ENCODE measurements around the gene BGN. TPM values are rescaled to one million over a fixed set of nuclear protein-coding genes. Genes with fewer than 3 reads are reported as not detected.

The BGN gene
- total RNA-seq, 1 experiment from 2014 or later, result 1.2 TPM

GRCh38 chrX:153530411-153531129, 35.8 kb downstream of the BGN start:
- H3K9me3 Mint-ChIP-seq, result peaks cover 61 to 75% of the 10 kb centered on the region in 2 experiments
- Histone ChIP-seq H3K79me1 (ENCODE audit: insufficient read depth, low read depth, low read length, poor library complexity, severe bottlenecking) (no peaks in the 10 kb centered on the region), H3K9ac (ENCODE audit: extremely low read depth, insufficient read length, low read length) (no peak overlapping the region), H3K4me2 (ENCODE audit: insufficient read depth, insufficient read length, low read length) (no peak overlapping the region), H3K4me1 (ENCODE audit: insufficient read depth, low read length) (no peaks in the 10 kb centered on the region), H2AK5ac (ENCODE audit: insufficient read length, low read length) (no peak overlapping the region), H3K4ac (ENCODE audit: low read depth, low read length) (no peak overlapping the region), H3K9me3 (ENCODE audit: control insufficient read depth, low read depth, low read length) (peaks cover 27% of the 10 kb centered on the region), H2BK15ac (ENCODE audit: low read depth, low read length) (no peak overlapping the region), H4K91ac (ENCODE audit: insufficient read length, low read depth, low read length) (no peak overlapping the region), H2BK5ac (ENCODE audit: insufficient read length, low read length) (no peak overlapping the region), H3K27ac (ENCODE audit: insufficient read length, low read depth, low read length) (no peak overlapping the region), H2BK120ac (ENCODE audit: low read depth, low read length, poor library complexity, severe bottlenecking) (no peak overlapping the region), H4K5ac (ENCODE audit: insufficient read length, low read depth, low read length) (no peak overlapping the region), H2BK20ac (ENCODE audit: low read depth, low read length, poor library complexity, severe bottlenecking) (no peak overlapping the region), H3K56ac (ENCODE audit: insufficient read length, low read depth, low read length) (no peak overlapping the region), H3K23me2 (ENCODE audit: insufficient read length, low read depth, low read length, poor library complexity, severe bottlenecking) (no peaks in the 10 kb centered on the region), H4K20me1 (ENCODE audit: control insufficient read depth, insufficient read depth, insufficient read length) (no peaks in the 10 kb centered on the region), H3K18ac (ENCODE audit: insufficient read length, low read depth, low read length) (no peak overlapping the region), H3T11ph (ENCODE audit: low read length) (no peak overlapping the region), H3K23ac (ENCODE audit: insufficient read length, low read depth, low read length) (no peak overlapping the region), H3K14ac (ENCODE audit: insufficient read depth, low read length) (no peak overlapping the region), H2AFZ (ENCODE audit: low read length) (no peak overlapping the region), H2BK12ac (ENCODE audit: insufficient read length, low read depth, low read length) (no peak overlapping the region), H4K8ac (replicated peaks; ENCODE audit: insufficient read length, low read depth, low read length) (no peak overlapping the region), H3K27me3 (ENCODE audit: insufficient read depth, low read length) (no peaks in the 10 kb centered on the region), H3K79me2 (ENCODE audit: insufficient read depth, low read length) (no peaks in the 10 kb centered on the region)
- TF ChIP-seq CTCF (conservative IDR thresholded peaks at IDR 0.05), result no peak
- peaks cover 0 to 5% (median 5%) of the 10 kb centered on the region in 3 experiments; a peak in 3 of 7 replicates for H3K36me3 Mint-ChIP-seq (ENCODE audit: insufficient read depth in 1 of 3, low read depth in 3 of 3)
- H3K4me3 Mint-ChIP-seq, result no peak overlapping the region
- no peak for DNase-seq
- H3K27me3 Mint-ChIP-seq (ENCODE audit: low read depth), result peaks cover 9% of the 10 kb centered on the region
- no peaks in the 10 kb centered on the region for H3K4me1 Mint-ChIP-seq
- WGBS (ENCODE audit: extremely low coverage, insufficient read length, low lambda C conversion rate), result no CpG with 5 or more reads among the region's 20 CpGs
- no peak overlapping the region for H3K27ac Mint-ChIP-seq
